ENCODE results near the gene F5. TPM values are rescaled to one million over a fixed set of nuclear protein-coding genes. Genes with fewer than 3 reads are reported as not detected.
A peak's percentile ranks its signal among the peaks of the same experiment; 100 is the strongest.

Gene F5
- total RNA-seq, 1 experiment from 2014 or later, result 0.09 TPM

- CTCF ChIA-PET, result interaction anchor here (1.2 kb wide), 1 partner anchor 13 kb away, joined by 3 read pairs; no protein-coding TSS in a partner anchor
- no peaks in the 10 kb centered on the region for H3K9me3 Mint-ChIP-seq (ENCODE audit: unreplicated experiment)
- no peak overlapping the region for H3K27ac Mint-ChIP-seq (ENCODE audit: low read depth, unreplicated experiment)
- H3K27me3 Mint-ChIP-seq (ENCODE audit: insufficient read depth, unreplicated experiment), result peaks cover 32% of the 10 kb centered on the region
- H3K4me3 Mint-ChIP-seq (ENCODE audit: unreplicated experiment), result no peak overlapping the region
- intact Hi-C loops (cut with micrococcal nuclease), result no loop called here
- no peak for TF ChIP-seq CTCF (IDR thresholded peaks at IDR 0.05; ENCODE audit: unreplicated experiment)
- no TSS peak for BruUV-seq (replicated peaks)
- H3K36me3 Mint-ChIP-seq (ENCODE audit: insufficient read depth, unreplicated experiment), result no peaks in the 10 kb centered on the region
- no peaks in the 10 kb centered on the region for H3K4me1 Mint-ChIP-seq (ENCODE audit: insufficient read depth, unreplicated experiment)
- POLR2A ChIA-PET, result no interaction called here
- DNase-seq (ENCODE audit: unreplicated experiment), result peak; percentile 13
Observed at GRCh38 chr1:169588785-169589485, 2.7 kb upstream of the F5 start.

GRCh38 chr1:169588112-169588511 is 1.8 kb upstream of the F5 start:
- BruUV-seq (replicated peaks), result no TSS peak
- TF ChIP-seq CTCF (IDR thresholded peaks at IDR 0.05; ENCODE audit: unreplicated experiment), result no peak
- Mint-ChIP-seq H3K4me3 (ENCODE audit: unreplicated experiment) (no peak overlapping the region), H3K9me3 (ENCODE audit: unreplicated experiment) (no peaks in the 10 kb centered on the region), H3K27ac (ENCODE audit: low read depth, unreplicated experiment) (no peak overlapping the region), H3K27me3 (ENCODE audit: insufficient read depth, unreplicated experiment) (peaks cover 24% of the 10 kb centered on the region), H3K36me3 (ENCODE audit: insufficient read depth, unreplicated experiment) (no peaks in the 10 kb centered on the region), H3K4me1 (ENCODE audit: insufficient read depth, unreplicated experiment) (no peaks in the 10 kb centered on the region)
- ChIA-PET CTCF (no interaction called here), POLR2A (no interaction called here)
- intact Hi-C loops (cut with micrococcal nuclease), result no loop called here
- no peak for DNase-seq (ENCODE audit: unreplicated experiment)

- intact Hi-C loops (cut with micrococcal nuclease), result no loop called here
Observed at GRCh38 chr1:169586067-169586394, 250 bp downstream of the F5 start.

GRCh38 chr1:169585181-169585580 is 1.1 kb downstream of the F5 start:
- intact Hi-C loops (cut with micrococcal nuclease), result no loop called here
- POLR2A ChIA-PET, result interaction anchor here (1.1 to 1.8 kb wide), 3 partner anchors 11 to 210 kb away, joined by 3 to 5 read pairs (median 4); partner anchors contain the start of gene SLC19A2

More at GRCh38 chr1:169586067-169586394, 250 bp downstream of the F5 start:
- no peaks in the 10 kb centered on the region for H3K9me3 Mint-ChIP-seq (ENCODE audit: unreplicated experiment)
- H3K4me1 Mint-ChIP-seq (ENCODE audit: insufficient read depth, unreplicated experiment), result no peaks in the 10 kb centered on the region
- no peak for DNase-seq (ENCODE audit: unreplicated experiment)
- peaks cover 3% of the 10 kb centered on the region for H3K27me3 Mint-ChIP-seq (ENCODE audit: insufficient read depth, unreplicated experiment)
- ChIA-PET CTCF (interaction anchor here (0.6 to 2.8 kb wide), 31 partner anchors 10 to 1660 kb away, joined by 3 to 32 read pairs (median 5); partner anchors contain the start of gene METTL18), POLR2A (interaction anchor here (0.7 to 1.4 kb wide), 4 partner anchors 100 to 307 kb away, joined by 3 to 8 read pairs (median 4); partner anchors contain the start of genes METTL18 and SLC19A2)
- no TSS peak for BruUV-seq (replicated peaks)
- H3K36me3 Mint-ChIP-seq (ENCODE audit: insufficient read depth, unreplicated experiment), result no peaks in the 10 kb centered on the region
- H3K27ac Mint-ChIP-seq (ENCODE audit: low read depth, unreplicated experiment), result no peak overlapping the region
- TF ChIP-seq CTCF (IDR thresholded peaks at IDR 0.05; ENCODE audit: unreplicated experiment), result no peak
- peak overlapping the region; percentile 45 for H3K4me3 Mint-ChIP-seq (ENCODE audit: unreplicated experiment)

More at GRCh38 chr1:169585181-169585580, 1.1 kb downstream of the F5 start:
- H3K36me3 Mint-ChIP-seq (ENCODE audit: insufficient read depth, unreplicated experiment), result no peaks in the 10 kb centered on the region
- H3K9me3 Mint-ChIP-seq (ENCODE audit: unreplicated experiment), result no peaks in the 10 kb centered on the region
- no peak overlapping the region for H3K27ac Mint-ChIP-seq (ENCODE audit: low read depth, unreplicated experiment)
- CTCF ChIA-PET, result interaction anchor here (0.5 to 2.8 kb wide), 7 partner anchors 11 to 1944 kb away, joined by 3 to 32 read pairs (median 17); no protein-coding TSS in a partner anchor
- peak; percentile 38 for DNase-seq (ENCODE audit: unreplicated experiment)
- H3K27me3 Mint-ChIP-seq (ENCODE audit: insufficient read depth, unreplicated experiment), result no peaks in the 10 kb centered on the region
- BruUV-seq (replicated peaks), result no TSS peak
- no peaks in the 10 kb centered on the region for H3K4me1 Mint-ChIP-seq (ENCODE audit: insufficient read depth, unreplicated experiment)
- no peak for TF ChIP-seq CTCF (IDR thresholded peaks at IDR 0.05; ENCODE audit: unreplicated experiment)
- H3K4me3 Mint-ChIP-seq (ENCODE audit: unreplicated experiment), result no peak overlapping the region
